ENCODE data around the gene TIMM44.

The TIMM44 gene

DNA sequence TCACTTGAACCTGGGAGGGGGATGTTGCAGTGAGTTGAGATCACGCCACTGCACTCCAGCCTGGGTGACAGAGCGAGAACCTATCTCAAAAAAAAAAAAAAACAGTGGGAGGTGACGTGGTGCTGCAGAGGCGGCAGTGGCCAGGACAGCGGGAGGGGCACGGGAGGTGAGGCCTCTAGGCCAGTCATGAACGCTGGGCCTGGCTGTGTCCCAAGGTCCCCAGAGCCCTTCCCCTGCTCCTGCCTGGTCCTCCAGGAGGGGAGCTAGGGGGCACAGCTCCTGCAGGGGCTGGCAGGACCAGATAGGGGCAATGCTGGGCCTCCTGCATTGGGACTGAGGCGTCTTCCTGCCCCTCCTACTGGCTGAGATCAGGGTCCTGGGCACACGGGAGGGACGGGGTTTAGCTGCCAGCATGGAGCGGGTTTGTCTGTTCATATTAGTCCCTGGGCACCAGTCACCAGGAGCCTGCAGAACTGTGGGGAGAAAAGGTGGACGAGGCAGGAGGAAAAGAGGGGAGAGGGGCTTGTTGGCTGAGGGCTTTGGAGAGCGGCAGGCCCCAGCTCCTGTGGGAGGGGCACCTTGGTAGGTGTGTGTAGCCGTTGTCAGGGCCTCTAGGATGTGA, 35.3 kb downstream of the TIMM44 start:
- no peak overlapping the region for H3K4me3 ChIP-seq
- no peak overlapping the region for H3K27ac ChIP-seq
- no peak for TF ChIP-seq CTCF (IDR thresholded peaks at IDR 0.05)
- no peak for DNase-seq (ENCODE audit: low spot score)

GRCh38 chr19:7907544-7907943, 35.9 kb downstream of the TIMM44 start:
- no peak for DNase-seq (ENCODE audit: low spot score)
- H3K4me3 ChIP-seq: no peak overlapping the region
- H3K27ac ChIP-seq: no peak overlapping the region
- TF ChIP-seq CTCF (IDR thresholded peaks at IDR 0.05): no peak

- no peak overlapping the region for H3K4me3 ChIP-seq
- TF ChIP-seq CTCF (IDR thresholded peaks at IDR 0.05): no peak
These were observed 36.3 kb downstream of the TIMM44 start for GRCh38 chr19:7907122-7907521.

GRCh38 chr19:7905859-7906258, 37.6 kb downstream of the TIMM44 start:
- Histone ChIP-seq H3K27ac (no peak overlapping the region), H3K4me3 (no peak overlapping the region)
- TF ChIP-seq CTCF (IDR thresholded peaks at IDR 0.05): no peak
- DNase-seq (ENCODE audit: low spot score): no peak

More at GRCh38 chr19:7907122-7907521, 36.3 kb downstream of the TIMM44 start:
- DNase-seq (ENCODE audit: low spot score): no peak
- no peak overlapping the region for H3K27ac ChIP-seq

- TF ChIP-seq CTCF (IDR thresholded peaks at IDR 0.05): no peak
- DNase-seq (ENCODE audit: low spot score): no peak
- H3K27ac ChIP-seq: no peak overlapping the region
- peak overlapping the region; percentile 78 for H3K4me3 ChIP-seq
These were observed 38.2 kb downstream of the TIMM44 start for GRCh38 chr19:7905268-7905667.

- H3K27ac ChIP-seq: peak overlapping the region; percentile 83 to 92
- no peak for TF ChIP-seq CTCF (IDR thresholded peaks at IDR 0.05)
- peak overlapping the region; percentile 78 for H3K4me3 ChIP-seq
- no peak for DNase-seq (ENCODE audit: low spot score)
These were observed 39.1 kb downstream of the TIMM44 start for GRCh38 chr19:7904074-7905020.

Measured in coronary artery (tissue), 2 donors.